ENCODE data around the gene FILIP1. TPM values are rescaled to one million over a fixed set of nuclear protein-coding genes. Genes with fewer than 3 reads are reported as not detected.

Gene FILIP1
- total RNA-seq, 1 experiment from 2014 or later, result under 0.01 TPM

GRCh38 chr6:75384116-75384515, 109.5 kb downstream of the FILIP1 start:
- no peak for DNase-seq (ENCODE audit: low read depth)

GRCh38 chr6:75382634-75382900, 111.0 kb downstream of the FILIP1 start:
- no peak for DNase-seq (ENCODE audit: low read depth)

- DNase-seq (ENCODE audit: low read depth), result no peak
Observed at GRCh38 chr6:75381877-75382633, 111.5 kb downstream of the FILIP1 start.

GRCh38 chr6:75379536-75379935, 114.1 kb downstream of the FILIP1 start:
- DNase-seq (ENCODE audit: low read depth), result no peak

- no peak for DNase-seq (ENCODE audit: low read depth)
Observed at GRCh38 chr6:75378101-75378500, 115.5 kb downstream of the FILIP1 start.

- no peak for DNase-seq (ENCODE audit: low read depth)
Observed at GRCh38 chr6:75377386-75377785, 116.2 kb downstream of the FILIP1 start.

- no peak for DNase-seq (ENCODE audit: low read depth)
Observed at GRCh38 chr6:75376347-75377024, 117.1 kb downstream of the FILIP1 start.

- no peak for DNase-seq (ENCODE audit: low read depth)
Observed at GRCh38 chr6:75374961-75375400, 118.6 kb downstream of the FILIP1 start.

- no peak for DNase-seq (ENCODE audit: low read depth)
Observed at GRCh38 chr6:75372884-75373283, 120.7 kb downstream of the FILIP1 start.

GRCh38 chr6:75370011-75370410, 123.6 kb downstream of the FILIP1 start:
- no peak for DNase-seq (ENCODE audit: low read depth)

GRCh38 chr6:75368864-75369402, 124.7 kb downstream of the FILIP1 start:
- DNase-seq (ENCODE audit: low read depth), result no peak

- DNase-seq (ENCODE audit: low read depth), result no peak
Observed at GRCh38 chr6:75368151-75368779, 125.3 kb downstream of the FILIP1 start.

GRCh38 chr6:75363304-75363703, 130.3 kb downstream of the FILIP1 start:
- no peak for DNase-seq (ENCODE audit: low read depth)

GRCh38 chr6:75353644-75354043, 140.0 kb downstream of the FILIP1 start:
- no peak for DNase-seq (ENCODE audit: low read depth)

- no peak for DNase-seq (ENCODE audit: low read depth)
Observed at GRCh38 chr6:75351570-75351969, 142.0 kb downstream of the FILIP1 start.

GRCh38 chr6:75350808-75351207, 142.8 kb downstream of the FILIP1 start:
- no peak for DNase-seq (ENCODE audit: low read depth)

GRCh38 chr6:75350156-75350555, 143.4 kb downstream of the FILIP1 start:
- DNase-seq (ENCODE audit: low read depth), result no peak

GRCh38 chr6:75349262-75349984, 144.2 kb downstream of the FILIP1 start:
- no peak for DNase-seq (ENCODE audit: low read depth)

GRCh38 chr6:75348882-75349261, 144.7 kb downstream of the FILIP1 start:
- DNase-seq (ENCODE audit: low read depth), result no peak

GRCh38 chr6:75347898-75348610, 145.5 kb downstream of the FILIP1 start:
- DNase-seq (ENCODE audit: low read depth), result no peak

- no peak for DNase-seq (ENCODE audit: low read depth)
Observed at GRCh38 chr6:75345413-75345812, 148.2 kb downstream of the FILIP1 start.
